Endodermal cell (in vitro differentiated cells): ENCODE data around the gene EPHA4. TPM values are rescaled to one million over a fixed set of nuclear protein-coding genes. Genes with fewer than 3 reads are reported as not detected.
A peak's percentile ranks its signal among the peaks of the same experiment; 100 is the strongest.

ENCODE experiments used
- DNase-seq: peaks from one replicate; pipeline ENCODE4 v3.0.0-alpha.2; 2017
- H3K27ac ChIP-seq: 2 replicates; pipeline ENCODE4 v1.5.1; 2013; ENCODE audit warnings: mild to moderate bottlenecking, low read depth, low read length, moderate library complexity
- H3K27me3 ChIP-seq: 2 replicates; pipeline ENCODE4 v1.6.1; 2013; ENCODE audit warnings: mild to moderate bottlenecking, low read length, moderate library complexity; ENCODE audit not compliant: insufficient read depth, control insufficient read depth, poor library complexity, severe bottlenecking
- H3K36me3 ChIP-seq: 2 replicates; pipeline ENCODE4 v1.7.0; 2013; ENCODE audit warnings: mild to moderate bottlenecking, low read length, moderate library complexity; ENCODE audit not compliant: control insufficient read depth, insufficient read depth
- H3K4me1 ChIP-seq: one replicate; pipeline ENCODE4 v1.7.0; 2013; ENCODE audit warnings: low read length; ENCODE audit not compliant: control insufficient read depth, insufficient read depth
- H3K4me3 ChIP-seq: 2 replicates; pipeline ENCODE4 v1.5.1; 2013; ENCODE audit warnings: mild to moderate bottlenecking, low read length, moderate library complexity
- H3K9ac ChIP-seq: 2 replicates; pipeline ENCODE4 v1.6.1; 2013; ENCODE audit warnings: mild to moderate bottlenecking, low read length, moderate library complexity; ENCODE audit not compliant: poor library complexity, severe bottlenecking; ENCODE audit errors: extremely low read depth
- H3K9me3 ChIP-seq: 2 replicates; pipeline ENCODE4 v1.6.1; 2013; ENCODE audit warnings: mild to moderate bottlenecking, low read length, moderate library complexity; ENCODE audit not compliant: control insufficient read depth
- H3K27ac Mint-ChIP-seq: 2 replicates; pipeline ENCODE4 v1.8.0; 2020; ENCODE audit warnings: mixed read lengths
- H3K27me3 Mint-ChIP-seq: 2 replicates; pipeline ENCODE4 v1.8.0; 2021; ENCODE audit warnings: mild to moderate bottlenecking, mixed read lengths; ENCODE audit not compliant: insufficient read depth
- H3K36me3 Mint-ChIP-seq: 2 replicates; pipeline ENCODE4 v1.8.0; 2020; ENCODE audit warnings: low read depth, mixed read lengths
- H3K4me1 Mint-ChIP-seq: 2 replicates; pipeline ENCODE4 v1.8.0; 2020; ENCODE audit warnings: mixed read lengths
- H3K4me3 Mint-ChIP-seq: 2 replicates; pipeline ENCODE4 v1.8.0; 2020; ENCODE audit warnings: mild to moderate bottlenecking, moderate library complexity, mixed read lengths
- H3K9me3 Mint-ChIP-seq: 2 replicates; pipeline ENCODE4 v1.8.0; 2020; ENCODE audit warnings: mild to moderate bottlenecking, mixed read lengths
- CTCF ChIP-seq: fragments of 200-600 bp; sonication (generic); conservative IDR thresholded peaks from 2 replicates; pipeline ENCODE4 v1.5.0; 2021; ENCODE audit warnings: antibody characterized with exemption, mild to moderate bottlenecking
- WGBS, 2 experiments: methylation state at CpG; one replicate each; pipeline versions ENCODE4 v1.1.5 to v1.1.7; 2013; ENCODE audit warnings: missing lambda C conversion rate in 2 of 2, mixed read lengths in 1 of 2; ENCODE audit not compliant: insufficient coverage in 1 of 2, insufficient read length in 1 of 2; 5-methylcytosine and 5-hydroxymethylcytosine counted together
- total RNA-seq, 2 donors: library from RNA; stranded (reverse); fragmentation: NEBNext Ultra II Directional in 1 of 2; extraction: Animal tissue kit (Norgen Biotek cat#: 25700) in 1 of 2; gene quantifications; 2 replicates in 1 of 2; 3 replicates in 1 of 2; pipeline ENCODE4 v1.2.1, GENCODE V29; 2021

Gene EPHA4
- total RNA-seq, 2 donors from 2014 or later: 74.1 to 87.3 TPM

GRCh38 chr2:221554769-221555493, 17.2 kb downstream of the EPHA4 start:
- peak overlapping the region; percentile 33 for H3K27ac Mint-ChIP-seq
- no peaks in the 10 kb centered on the region for H3K27me3 Mint-ChIP-seq
- peak overlapping the region; percentile 8 for H3K9ac ChIP-seq
- no peak for TF ChIP-seq CTCF
- peaks cover 57% of the 10 kb centered on the region for H3K4me1 Mint-ChIP-seq
- peaks cover 30% of the 10 kb centered on the region for H3K4me1 ChIP-seq
- H3K9me3 Mint-ChIP-seq: no peaks in the 10 kb centered on the region
- DNase-seq: peak; percentile 63
- H3K27me3 ChIP-seq: no peaks in the 10 kb centered on the region
- peak overlapping the region; percentile 75 for H3K27ac ChIP-seq
- 33 to 35% methylated on average over 2 to 4 of the region's 4 CpGs for WGBS, 2 experiments
- peaks cover 5% of the 10 kb centered on the region for H3K9me3 ChIP-seq
- peaks cover 15% of the 10 kb centered on the region for H3K36me3 Mint-ChIP-seq
- peak overlapping the region; percentile 16 for H3K4me3 Mint-ChIP-seq
- H3K36me3 ChIP-seq: peaks cover 45% of the 10 kb centered on the region
- peak overlapping the region; percentile 16 for H3K4me3 ChIP-seq

GRCh38 chr2:221553333-221553732, 18.8 kb downstream of the EPHA4 start:
- H3K9ac ChIP-seq: no peak overlapping the region
- peaks cover 19% of the 10 kb centered on the region for H3K36me3 Mint-ChIP-seq
- H3K27me3 Mint-ChIP-seq: no peaks in the 10 kb centered on the region
- H3K27me3 ChIP-seq: no peaks in the 10 kb centered on the region
- peak overlapping the region; percentile 16 for H3K4me3 ChIP-seq
- H3K9me3 ChIP-seq: peaks cover 11% of the 10 kb centered on the region
- H3K4me3 Mint-ChIP-seq: no peak overlapping the region
- no peak overlapping the region for H3K27ac Mint-ChIP-seq
- peak overlapping the region; percentile 75 for H3K27ac ChIP-seq
- no peak for DNase-seq
- H3K9me3 Mint-ChIP-seq: peaks cover under 1% of the 10 kb centered on the region
- no peak for TF ChIP-seq CTCF
- H3K4me1 Mint-ChIP-seq: peaks cover 48% of the 10 kb centered on the region
- H3K4me1 ChIP-seq: peaks cover 30% of the 10 kb centered on the region
- 60 to 62% methylated on average over 4 of the region's 4 CpGs for whole genome bisulfite sequencing, 2 experiments
- H3K36me3 ChIP-seq: peaks cover 36% of the 10 kb centered on the region

GRCh38 chr2:221552291-221552690, 19.8 kb downstream of the EPHA4 start:
- 41 to 52% methylated on average over 3 to 4 of the region's 4 CpGs for WGBS, 2 experiments
- H3K27me3 Mint-ChIP-seq: no peaks in the 10 kb centered on the region
- peaks cover 33% of the 10 kb centered on the region for H3K36me3 ChIP-seq
- no peak overlapping the region for H3K9ac ChIP-seq
- H3K36me3 Mint-ChIP-seq: peaks cover 22% of the 10 kb centered on the region
- peaks cover 14% of the 10 kb centered on the region for H3K9me3 ChIP-seq
- peaks cover 48% of the 10 kb centered on the region for H3K4me1 Mint-ChIP-seq
- peak overlapping the region; percentile 75 for H3K27ac ChIP-seq
- H3K27ac Mint-ChIP-seq: no peak overlapping the region
- peaks cover 4% of the 10 kb centered on the region for H3K9me3 Mint-ChIP-seq
- no peak overlapping the region for H3K4me3 Mint-ChIP-seq
- no peaks in the 10 kb centered on the region for H3K27me3 ChIP-seq
- H3K4me1 ChIP-seq: peaks cover 30% of the 10 kb centered on the region
- TF ChIP-seq CTCF: no peak
- peak overlapping the region; percentile 16 for H3K4me3 ChIP-seq
- DNase-seq: peak; percentile 60
